Kidney glomerular epithelial cell (primary cell): ENCODE data around the gene ENOX2.
"Not testable (repeated sequence)": the region's sequence is repeated elsewhere in the genome, so short reads cannot be mapped to it uniquely, and the experiment has no call there.

ENCODE experiments used
- DNase-seq: peaks from one replicate; lab custom pipeline; 2025; lab: John Stamatoyannopoulos, UW

ENOX2 gene, protein sequence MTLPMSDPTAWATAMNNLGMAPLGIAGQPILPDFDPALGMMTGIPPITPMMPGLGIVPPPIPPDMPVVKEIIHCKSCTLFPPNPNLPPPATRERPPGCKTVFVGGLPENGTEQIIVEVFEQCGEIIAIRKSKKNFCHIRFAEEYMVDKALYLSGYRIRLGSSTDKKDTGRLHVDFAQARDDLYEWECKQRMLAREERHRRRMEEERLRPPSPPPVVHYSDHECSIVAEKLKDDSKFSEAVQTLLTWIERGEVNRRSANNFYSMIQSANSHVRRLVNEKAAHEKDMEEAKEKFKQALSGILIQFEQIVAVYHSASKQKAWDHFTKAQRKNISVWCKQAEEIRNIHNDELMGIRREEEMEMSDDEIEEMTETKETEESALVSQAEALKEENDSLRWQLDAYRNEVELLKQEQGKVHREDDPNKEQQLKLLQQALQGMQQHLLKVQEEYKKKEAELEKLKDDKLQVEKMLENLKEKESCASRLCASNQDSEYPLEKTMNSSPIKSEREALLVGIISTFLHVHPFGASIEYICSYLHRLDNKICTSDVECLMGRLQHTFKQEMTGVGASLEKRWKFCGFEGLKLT

DNA sequence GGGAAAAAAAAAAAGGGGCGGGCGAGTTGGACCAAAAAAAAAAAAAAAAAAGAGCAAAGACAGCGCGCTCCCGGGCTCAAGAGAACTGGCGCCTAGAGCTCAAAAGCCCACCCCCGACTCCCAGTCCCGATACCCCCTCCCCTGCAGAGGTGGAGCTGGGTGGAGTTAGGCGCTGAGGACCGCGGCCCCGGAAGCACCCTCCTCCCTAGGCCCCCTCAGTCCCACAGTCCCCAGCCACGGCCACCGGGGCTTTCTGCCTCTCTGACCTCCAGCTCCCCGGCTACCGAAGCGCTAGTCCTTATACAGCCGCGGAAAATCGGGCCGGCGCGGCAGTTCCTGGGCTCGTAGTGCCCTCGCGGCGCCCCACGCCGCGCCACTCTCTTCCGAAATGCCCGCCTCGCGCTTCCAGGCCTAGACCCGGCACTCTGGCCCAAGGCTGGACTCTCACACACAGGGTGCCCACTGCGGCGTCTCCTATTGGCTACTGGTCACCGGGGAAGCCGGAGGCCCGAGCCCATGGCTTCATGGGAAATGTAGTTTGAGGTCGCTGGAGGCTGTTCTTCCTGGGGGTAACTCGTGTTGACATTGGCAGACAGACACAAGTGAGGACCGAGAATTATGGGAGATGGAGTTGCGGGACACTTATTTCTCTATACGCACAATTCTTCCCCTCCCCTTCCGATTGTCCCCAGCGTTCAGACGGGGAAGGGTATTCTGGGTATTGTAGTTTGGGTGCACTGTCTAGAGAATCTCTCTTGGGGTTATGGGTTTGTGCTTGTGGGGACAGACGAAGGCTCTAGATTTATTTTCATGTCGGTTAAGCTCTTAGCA lies at the start of gene ENOX2:
Gene ENOX2 (minus strand): TSS at position 427 of the 831 bp plus-strand sequence. CDS start 199,993 bp downstream, outside the sequence.
- DNase-seq, result peak; percentile 80

DNA sequence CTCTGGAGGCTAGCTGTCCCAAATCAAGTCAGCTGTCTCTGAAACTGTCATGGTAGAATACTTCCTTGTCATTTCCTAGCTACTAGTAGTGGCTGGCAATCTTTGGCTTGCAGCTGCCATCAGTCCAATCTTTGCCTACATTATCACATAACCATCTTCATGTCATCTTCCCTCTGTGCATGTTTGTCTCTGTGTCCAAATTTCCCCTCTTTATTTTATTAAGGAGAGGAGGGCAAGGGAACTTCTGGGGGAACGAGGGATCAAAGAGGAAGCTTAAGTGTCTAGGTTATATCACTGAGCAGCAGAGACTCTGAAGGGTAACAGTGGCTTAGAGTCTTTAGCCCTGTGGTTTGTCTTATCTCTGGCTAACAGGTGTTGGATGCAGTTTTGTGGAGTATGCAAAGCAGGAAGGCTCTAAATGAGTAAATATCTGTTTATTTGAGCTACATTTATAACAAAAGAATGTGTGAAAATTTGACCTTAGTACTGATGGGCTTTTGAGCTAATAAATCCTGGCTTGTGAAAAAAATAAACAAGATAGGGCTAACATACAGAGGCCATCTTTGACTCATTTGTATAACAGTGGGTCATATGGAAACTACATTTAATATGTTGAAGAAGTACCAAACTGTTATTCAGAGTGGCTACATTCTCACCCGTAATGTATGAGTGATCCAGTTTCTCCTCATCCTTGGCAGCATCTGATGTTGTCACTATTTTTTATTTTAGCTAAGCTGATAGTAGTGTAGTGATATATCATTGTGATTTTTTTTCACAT lies 49.4 kb upstream of the ENOX2 start:
- no peak for DNase-seq

DNA sequence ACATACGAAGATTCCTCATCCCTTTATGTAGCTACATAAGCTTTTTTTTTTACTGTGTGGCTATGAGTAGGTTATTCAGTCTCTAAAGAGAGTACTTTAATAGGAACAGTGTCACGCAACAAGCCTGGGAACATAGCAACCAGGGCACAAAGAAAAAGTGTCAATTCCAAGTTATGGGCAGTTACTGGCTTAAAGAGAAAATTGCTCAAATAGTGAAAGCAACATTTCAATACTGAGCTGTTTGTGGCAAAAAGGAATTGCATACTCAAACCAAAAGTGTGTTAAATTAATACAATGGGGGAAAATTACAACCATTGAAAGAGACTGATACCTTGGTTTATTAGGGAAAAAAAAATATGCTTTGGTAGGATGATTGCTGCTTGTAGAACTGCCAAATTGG lies 41.2 kb upstream of the ENOX2 start:
- no peak for DNase-seq

DNA sequence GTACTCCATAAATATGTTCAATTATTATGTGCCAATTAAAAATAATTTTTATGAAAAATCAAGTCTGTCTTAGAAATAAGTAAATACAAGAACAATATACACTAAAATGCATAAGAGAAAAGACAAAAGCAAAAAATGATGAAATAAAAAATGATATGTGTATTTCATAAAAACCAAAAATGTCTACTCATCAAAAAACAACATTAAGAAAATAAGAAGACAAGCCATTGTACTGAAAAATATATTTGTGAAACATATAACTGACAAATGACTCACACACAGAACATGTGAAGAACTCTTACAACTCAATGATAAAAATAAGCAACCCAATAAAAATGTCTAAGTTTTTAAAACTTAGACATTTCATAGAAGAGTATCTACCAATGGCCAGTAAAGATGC lies 34.1 kb upstream of the ENOX2 start:
- DNase-seq, result no peak

DNA sequence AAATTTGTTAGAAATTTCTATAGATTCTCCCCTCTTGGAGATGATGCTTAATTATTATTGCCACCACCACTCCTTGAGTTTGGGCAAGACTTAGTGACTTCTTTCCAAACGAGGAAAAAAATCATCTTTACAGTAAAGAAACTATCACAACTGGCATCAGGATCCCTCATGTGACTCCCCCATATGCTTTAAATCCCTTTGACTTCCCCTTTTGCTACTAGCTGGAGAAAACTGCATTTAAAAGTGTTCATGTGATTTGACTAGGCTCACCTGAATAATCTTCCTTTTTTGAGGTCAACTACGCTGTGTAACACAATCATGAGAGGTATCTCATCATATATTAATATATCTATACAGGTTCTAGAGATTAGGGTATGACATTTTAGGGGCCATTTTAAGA lies 30.3 kb upstream of the ENOX2 start:
- DNase-seq, result no peak

DNA sequence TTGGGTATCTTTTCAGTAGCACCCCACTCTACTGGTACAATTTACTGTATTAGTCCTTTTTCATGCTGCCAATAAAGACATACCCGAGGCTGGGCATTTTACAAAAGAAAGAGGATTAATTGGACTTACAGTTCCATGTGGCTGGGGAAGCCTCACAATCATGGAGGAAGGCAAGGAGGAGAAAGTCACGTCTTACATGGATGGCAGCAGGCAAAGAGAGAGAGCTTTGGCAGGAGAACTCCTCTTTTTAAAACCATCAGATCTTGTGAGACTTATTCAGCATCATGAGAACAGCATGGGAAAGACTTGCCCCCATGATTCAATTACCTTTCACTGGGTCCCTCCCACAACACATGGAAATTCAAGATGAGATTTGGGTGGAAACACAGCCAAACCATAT lies 17.4 kb upstream of the ENOX2 start:
- not testable (repeated sequence) for DNase-seq

DNA sequence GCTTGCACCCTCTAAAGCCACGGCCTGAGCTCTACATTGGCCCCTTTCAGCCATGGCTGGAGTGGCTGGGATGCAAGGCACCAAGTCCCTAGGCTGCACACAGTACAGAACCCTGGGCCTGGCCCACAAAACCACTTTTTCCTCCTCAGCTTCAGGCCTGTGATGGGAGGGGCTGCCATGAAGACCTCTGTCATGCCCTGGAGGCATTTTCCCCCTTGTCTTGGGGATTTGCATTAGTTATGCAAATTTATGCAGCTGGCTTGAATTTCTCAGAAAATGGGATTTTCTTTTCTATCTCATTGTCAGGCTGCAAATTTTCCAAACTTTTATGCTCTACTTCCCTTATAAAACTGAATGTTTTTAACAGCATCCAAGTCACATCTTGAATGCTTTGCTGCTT lies 16.7 kb upstream of the ENOX2 start:
- not testable (repeated sequence) for DNase-seq

DNA sequence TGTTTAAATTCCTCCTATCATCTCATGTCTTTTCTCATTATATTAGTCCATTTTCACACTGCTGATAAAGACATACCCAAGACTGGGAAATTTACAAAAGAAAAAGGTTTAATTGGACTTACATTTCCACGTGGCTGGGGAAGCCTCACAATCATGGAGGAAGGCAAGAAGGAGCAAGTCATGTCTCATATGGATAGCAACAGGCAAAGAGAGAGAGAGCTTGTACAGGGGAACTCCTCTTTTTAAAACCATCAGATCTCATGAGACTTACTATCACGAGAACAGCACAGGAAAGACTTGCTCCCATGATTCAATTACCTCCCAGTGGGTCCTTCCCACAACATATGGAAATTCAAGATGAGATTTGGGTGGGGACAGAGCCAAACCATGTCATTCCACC lies 15.5 kb upstream of the ENOX2 start:
- DNase-seq, result not testable (repeated sequence)

DNA sequence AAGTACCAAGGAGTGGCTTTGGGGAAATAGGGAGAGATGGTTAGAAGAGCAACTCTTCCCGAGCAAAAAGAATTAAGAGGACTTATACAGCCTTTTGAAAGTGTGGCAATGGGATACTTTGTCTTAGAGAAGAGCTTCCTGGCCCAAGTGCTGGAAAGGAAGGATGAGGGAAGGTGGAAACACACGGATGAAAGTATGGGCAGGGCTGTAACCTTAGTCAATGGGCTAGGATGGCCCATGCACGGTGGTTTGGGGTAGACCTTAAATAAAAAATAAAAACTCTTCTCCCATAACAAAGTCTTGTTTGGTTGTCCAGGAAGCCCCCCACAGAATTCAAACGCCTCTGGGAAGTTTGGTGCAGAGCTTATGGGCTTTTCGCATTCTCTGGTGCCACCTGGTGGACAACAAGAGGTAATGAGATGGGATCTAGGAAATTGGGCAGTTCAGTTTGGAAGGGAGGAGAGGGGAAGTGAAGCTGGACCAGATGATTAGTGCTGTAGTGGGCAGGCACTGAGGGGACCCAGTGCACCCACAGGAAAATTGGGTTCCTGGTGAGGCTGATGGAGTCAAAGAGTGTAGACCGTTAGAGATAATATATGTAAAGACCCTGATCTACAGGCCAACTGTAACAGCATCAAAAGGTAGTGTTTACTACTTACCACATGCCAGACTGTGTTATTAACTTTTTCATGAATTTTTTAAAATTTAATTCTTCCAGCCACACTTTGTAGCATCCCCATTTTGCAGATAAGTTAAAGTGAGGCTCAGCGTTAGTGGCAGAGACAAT lies 13.8 kb upstream of the ENOX2 start:
- peak; percentile 3 for DNase-seq

DNA sequence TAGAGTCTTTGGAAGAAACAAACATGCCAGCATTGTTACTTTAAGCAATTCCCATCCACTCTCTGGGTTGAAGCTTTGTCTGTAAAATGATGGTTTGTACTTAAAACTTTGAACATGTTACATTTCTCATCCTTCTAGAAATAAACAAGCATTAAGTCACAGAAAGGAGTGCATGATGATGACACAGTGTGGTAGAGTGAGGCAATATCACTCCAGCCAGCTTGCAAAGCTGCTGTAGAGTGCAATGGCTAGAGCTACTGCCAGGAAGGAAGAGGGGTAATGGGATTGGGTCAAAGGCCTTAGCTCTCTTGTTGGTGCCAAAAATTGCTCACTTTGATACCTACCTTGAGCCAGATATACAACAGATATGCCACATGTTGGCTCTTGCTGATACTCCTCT lies 12.3 kb upstream of the ENOX2 start:
- DNase-seq, result no peak

DNA sequence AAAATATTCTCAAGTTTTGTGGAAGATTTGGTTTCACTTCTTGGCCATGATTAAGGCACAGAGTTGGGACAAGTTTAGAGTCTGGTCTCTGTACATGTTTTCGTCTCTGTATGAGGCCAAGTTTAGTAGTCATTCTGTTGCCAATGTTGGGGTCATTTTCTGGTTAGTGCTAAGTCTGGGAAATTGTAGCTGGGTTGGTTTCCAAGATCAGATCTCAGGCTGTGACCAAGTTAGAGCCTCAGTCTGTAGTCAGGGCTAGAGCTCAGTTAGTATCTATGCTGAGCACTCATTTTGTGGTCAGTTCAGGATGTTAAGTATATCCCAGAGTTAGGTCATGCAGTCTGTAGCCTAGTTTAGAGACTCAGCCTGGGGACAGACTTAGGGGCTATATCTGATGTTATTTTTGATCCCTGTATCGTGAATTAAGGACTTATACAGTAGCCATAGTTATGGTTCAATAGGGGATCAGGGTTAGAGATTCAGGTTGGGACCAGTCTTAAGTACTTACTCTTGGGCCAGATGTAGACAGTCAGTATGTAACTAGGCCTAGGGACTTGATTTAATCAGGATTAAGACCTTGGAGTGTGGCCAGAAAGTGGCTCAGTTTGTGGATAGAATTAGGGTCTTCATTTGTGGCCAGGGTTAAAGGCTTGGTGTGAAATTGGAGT lies 6.6 kb upstream of the ENOX2 start:
- DNase-seq, result no peak

DNA sequence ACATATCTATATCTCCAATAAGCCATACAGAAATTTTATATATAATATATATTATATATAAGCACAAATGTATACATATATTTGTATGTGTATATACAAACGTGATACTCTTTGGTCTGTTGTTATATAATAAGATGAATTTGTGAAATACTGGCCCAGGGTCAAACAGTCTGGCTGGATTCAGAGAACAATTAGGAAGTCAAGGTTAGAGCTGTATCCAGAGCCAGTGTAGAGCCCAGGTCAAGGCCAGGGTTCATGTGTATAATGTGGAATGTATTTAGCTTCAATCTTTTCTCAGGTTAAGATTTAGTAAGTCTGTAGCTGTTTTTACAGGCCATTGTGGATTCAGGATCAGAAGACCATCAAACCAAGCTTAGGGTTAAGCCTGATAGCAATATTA lies 3.8 kb upstream of the ENOX2 start:
- DNase-seq, result no peak

DNA sequence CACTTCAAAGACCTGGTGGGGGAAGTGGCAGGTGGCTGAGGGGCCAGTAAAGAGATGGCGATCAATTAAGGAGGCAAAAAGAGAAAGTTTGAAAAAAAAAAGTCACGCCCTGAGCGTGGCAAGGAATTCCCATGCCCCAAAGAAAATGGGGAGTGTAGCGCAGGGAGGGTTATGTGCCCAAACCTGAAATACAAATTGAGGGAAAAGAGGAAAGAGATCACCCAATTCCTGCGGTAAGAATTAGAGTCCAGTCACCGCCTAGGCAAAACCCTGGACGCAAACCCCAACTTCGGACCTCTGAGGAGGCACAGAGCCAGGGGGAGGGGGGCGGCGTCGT lies 595 bp downstream of the ENOX2 start:
- DNase-seq, result no peak

DNA sequence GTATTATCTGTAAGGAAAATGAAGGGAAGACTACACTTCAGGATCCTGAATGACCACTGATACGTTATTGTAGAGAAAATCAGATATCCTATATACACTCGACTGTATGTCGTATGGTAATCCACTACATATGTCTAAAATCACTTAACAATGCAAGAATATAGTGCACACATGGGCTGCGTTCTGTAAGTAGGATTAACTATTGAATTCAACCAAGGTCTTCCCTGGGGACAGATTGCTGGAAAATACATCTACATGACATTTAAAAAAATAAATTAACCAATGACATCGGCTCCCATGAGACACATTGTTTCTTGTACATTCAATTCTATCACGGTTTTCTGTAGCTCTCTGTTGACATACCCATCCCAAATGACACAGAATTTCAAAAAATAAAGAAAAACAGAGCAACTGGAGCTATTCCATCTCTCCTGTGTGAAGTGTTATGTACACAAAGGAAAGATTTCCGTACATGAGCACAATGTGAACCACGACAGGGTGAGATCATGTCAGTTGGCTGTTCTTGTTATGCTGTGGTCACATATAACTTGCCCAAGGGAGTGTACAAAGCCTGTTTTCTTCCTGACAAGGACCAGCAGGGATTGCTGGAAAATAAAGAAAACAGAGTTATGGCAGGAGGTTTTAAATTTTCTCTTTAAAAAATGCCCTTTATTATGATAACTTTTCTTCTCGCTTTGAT lies 6.1 kb downstream of the ENOX2 start:
- no peak for DNase-seq

DNA sequence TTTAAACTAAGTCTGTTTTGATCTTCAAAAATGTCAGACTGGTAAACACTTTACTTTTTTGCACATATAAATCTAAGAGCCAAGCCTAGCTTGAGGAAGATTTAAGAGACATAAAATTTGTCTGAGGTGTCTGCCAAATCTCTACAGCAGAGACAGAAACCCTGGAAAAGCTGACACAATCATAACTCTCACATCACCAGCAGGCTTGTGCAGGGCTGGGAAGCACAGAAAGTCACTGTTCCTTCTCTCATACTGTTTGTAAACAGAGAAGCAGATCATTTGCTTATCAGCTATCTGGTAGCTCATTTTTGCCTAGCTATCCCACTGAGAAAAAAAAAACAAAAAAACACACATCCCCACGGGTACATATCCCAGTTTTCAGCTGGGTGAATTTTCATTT lies 7.0 kb downstream of the ENOX2 start:
- no peak for DNase-seq

DNA sequence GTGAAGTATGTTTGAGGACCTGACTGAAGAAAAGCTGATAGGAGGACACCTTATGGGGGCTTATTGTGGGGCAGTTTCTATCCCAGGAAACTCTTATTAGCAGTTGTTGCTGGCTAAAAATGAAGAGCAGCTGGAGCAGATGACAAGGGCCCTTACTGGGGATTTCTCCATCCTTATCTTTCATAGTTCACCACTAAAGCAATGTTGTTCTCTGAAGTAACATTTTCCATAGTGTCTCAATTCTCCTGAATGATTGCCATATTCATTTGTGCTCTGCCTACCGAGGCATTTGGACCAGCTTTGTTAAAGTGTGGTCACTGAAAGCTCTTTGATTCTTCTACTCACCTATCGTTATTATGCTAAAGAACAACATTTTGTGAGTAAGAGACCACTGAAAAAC lies 7.7 kb downstream of the ENOX2 start:
- no peak for DNase-seq

DNA sequence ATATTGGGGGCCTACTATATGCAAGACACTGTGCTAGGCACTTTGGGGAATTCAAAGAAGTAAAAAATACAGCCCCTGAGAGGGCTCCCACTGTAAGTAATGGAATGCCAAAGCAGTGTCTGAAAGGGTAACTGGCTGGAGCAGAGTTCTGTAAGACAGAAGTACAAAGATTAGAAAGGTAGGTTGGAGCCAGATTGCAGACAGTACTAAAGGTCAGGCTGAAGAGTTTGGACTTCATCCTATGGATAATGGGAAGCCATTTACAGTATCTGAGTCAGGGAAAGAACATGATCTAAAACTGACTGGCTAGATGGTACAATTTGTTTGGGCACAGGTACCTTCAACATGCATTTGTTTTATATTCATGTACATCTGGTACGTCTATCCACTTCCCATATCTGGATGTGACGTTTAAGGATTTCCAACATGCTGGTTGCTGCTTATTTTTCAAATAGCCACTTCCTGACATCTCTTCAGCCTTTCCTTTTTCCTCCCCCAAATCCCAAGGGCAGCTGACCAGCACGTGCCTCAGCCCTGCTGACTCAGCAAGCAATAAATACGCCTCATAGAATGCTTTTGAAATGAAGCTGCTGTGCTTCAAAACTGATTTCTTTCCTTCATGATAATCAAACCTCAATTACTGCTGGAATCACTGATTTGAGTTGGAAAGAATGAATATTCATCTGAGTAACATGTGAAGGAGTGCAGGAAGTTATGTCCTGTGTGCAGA lies 9.5 kb downstream of the ENOX2 start:
- DNase-seq, result no peak

DNA sequence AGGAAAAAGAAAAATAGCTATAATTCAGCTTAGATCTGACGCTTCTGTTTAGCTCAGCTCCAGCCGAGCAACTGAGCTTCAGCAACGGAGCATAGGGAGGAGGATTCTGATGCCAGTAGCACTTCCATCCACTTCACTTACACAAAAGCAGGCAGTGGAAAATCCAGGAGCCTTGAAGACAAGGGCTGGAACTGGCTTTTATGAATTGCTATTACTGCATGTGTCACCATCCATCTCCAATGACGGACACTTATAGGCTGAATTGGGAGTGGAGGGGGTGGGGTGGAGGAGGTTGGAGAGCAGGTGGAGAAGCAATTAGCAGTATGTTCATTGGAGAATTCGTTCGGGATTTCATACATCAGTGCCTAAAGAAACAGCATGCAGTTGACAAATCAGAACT lies 15.6 kb downstream of the ENOX2 start:
- DNase-seq, result no peak

DNA sequence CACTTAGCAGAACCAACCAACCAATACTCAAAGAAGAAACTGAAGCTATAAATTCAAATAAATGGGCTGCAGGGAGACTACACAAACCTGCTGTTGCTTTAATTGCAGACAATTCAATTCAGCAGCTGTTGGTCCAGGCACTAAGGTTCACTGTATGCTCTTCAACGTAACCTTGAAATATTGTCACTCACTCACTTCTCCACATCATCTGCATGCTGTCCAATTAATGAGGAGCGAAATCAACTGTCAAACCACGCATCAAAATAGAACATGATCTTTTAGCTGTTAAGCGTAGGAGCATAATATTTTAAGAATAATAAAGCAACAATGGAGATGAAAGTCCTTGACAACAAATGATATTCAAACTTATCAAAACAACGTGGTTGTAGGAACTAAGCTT lies 17.0 kb downstream of the ENOX2 start:
- no peak for DNase-seq

DNA sequence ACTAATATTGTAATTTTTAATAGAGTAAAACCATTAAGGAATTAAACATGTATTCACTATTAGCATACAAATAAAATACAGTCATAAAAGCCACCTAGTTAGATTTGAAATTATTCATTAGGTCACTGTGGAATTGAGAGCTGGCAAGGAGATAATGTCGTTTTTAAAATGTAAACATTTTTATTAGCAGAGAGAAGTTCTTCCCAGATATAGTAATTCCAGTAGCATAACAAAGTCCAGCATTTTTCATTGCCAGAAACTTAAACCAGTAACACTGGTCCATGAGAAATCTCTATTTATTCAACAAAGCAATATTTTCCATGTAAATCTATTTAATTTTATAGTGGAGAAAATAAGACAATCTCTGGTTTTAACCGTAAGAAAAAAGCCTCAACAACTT lies 17.5 kb downstream of the ENOX2 start:
- no peak for DNase-seq
